Stimulated activated CD4-positive, alpha-beta T cell treated with anti-CD3 and anti-CD28 coated beads, TNF-alpha, amount 100 ng/mL, for 4 hours (primary cell): ENCODE data around the gene AFAP1.
A peak's percentile ranks its signal among the peaks of the same experiment; 100 is the strongest.

Experiments
- DNase-seq, 3 experiments: peaks; one replicate each; pipeline ENCODE4 v3.0.0-alpha.2; 2020; ENCODE audit warnings: low read depth in 3 of 3

AFAP1 gene

GRCh38 chr4:7893539-7893938 is 46.1 kb downstream of the AFAP1 start:
- DNase-seq: no peak

GRCh38 chr4:7892212-7893019 is 47.2 kb downstream of the AFAP1 start:
- no peak for DNase-seq

- no peak for DNase-seq
Observed at GRCh38 chr4:7890635-7891393, 48.8 kb downstream of the AFAP1 start.

- DNase-seq: no peak
Observed at GRCh38 chr4:7887436-7887835, 52.2 kb downstream of the AFAP1 start.

GRCh38 chr4:7886007-7886973 is 53.4 kb downstream of the AFAP1 start:
- no peak for DNase-seq

- no peak for DNase-seq
Observed at GRCh38 chr4:7885216-7886006, 54.2 kb downstream of the AFAP1 start.

GRCh38 chr4:7880683-7881082 is 59.0 kb downstream of the AFAP1 start:
- DNase-seq: no peak

GRCh38 chr4:7879127-7879526 is 60.5 kb downstream of the AFAP1 start:
- no peak for DNase-seq

GRCh38 chr4:7878323-7878722 is 61.3 kb downstream of the AFAP1 start:
- DNase-seq: no peak

GRCh38 chr4:7877176-7877575 is 62.5 kb downstream of the AFAP1 start:
- no peak for DNase-seq

GRCh38 chr4:7876201-7876875 is 63.3 kb downstream of the AFAP1 start:
- DNase-seq: peak in 2 of 3 experiments; percentile 32 to 59

- DNase-seq: no peak
Observed at GRCh38 chr4:7874838-7875237, 64.8 kb downstream of the AFAP1 start.

- no peak for DNase-seq
Observed at GRCh38 chr4:7873881-7874280, 65.8 kb downstream of the AFAP1 start.

- DNase-seq: no peak
Observed at GRCh38 chr4:7872264-7872771, 67.3 kb downstream of the AFAP1 start.

- no peak for DNase-seq
Observed at GRCh38 chr4:7871356-7871755, 68.3 kb downstream of the AFAP1 start.

- DNase-seq: no peak
Observed at GRCh38 chr4:7868892-7869471, 70.7 kb downstream of the AFAP1 start.

- DNase-seq: no peak
Observed at GRCh38 chr4:7868436-7868775, 71.3 kb downstream of the AFAP1 start.

GRCh38 chr4:7867701-7868435 is 71.8 kb downstream of the AFAP1 start:
- no peak for DNase-seq

- DNase-seq: no peak
Observed at GRCh38 chr4:7867191-7867590, 72.5 kb downstream of the AFAP1 start.
